Epithelial cell of alveolus of lung (primary cell): ENCODE data around the gene C4BPA. TPM values are rescaled to one million over a fixed set of nuclear protein-coding genes. Genes with fewer than 3 reads are reported as not detected.

Experiments used
- total RNA-seq: library from RNA; depleted of rRNA; stranded (reverse); fragments of >200 nt; gene quantifications from 2 replicates; pipeline ENCODE4 v1.2.1, GENCODE V29; 2015

The C4BPA gene
- total RNA-seq = not detected in 2 replicates

DNA sequence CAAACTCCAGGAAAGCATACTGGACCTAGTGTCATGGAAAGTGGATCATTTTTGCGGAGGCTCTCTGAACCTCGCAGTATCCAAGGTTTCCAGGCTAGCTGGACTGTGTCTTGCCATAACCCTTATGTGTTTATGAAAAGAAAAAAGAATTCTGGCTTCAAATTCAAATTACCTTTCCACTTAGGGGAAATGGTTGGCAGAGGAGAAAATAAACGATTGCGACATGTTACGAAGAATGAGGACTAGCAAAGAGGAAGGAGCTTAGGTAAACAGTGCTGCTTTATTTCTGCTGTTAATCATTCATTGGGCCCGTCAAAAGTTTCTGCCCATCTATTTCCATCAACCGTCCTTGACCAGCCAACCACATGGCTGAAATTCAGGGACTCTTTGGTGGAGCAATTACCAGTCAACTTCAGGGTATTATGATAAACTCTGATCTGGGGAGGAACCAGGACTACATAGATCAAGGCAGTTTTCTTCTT, at the start of gene C4BPA:
Gene C4BPA, plus strand, starts transcription at position 342 of the 482 bp plus-strand sequence. CDS start 8,793 bp downstream, outside the sequence.

DNA sequence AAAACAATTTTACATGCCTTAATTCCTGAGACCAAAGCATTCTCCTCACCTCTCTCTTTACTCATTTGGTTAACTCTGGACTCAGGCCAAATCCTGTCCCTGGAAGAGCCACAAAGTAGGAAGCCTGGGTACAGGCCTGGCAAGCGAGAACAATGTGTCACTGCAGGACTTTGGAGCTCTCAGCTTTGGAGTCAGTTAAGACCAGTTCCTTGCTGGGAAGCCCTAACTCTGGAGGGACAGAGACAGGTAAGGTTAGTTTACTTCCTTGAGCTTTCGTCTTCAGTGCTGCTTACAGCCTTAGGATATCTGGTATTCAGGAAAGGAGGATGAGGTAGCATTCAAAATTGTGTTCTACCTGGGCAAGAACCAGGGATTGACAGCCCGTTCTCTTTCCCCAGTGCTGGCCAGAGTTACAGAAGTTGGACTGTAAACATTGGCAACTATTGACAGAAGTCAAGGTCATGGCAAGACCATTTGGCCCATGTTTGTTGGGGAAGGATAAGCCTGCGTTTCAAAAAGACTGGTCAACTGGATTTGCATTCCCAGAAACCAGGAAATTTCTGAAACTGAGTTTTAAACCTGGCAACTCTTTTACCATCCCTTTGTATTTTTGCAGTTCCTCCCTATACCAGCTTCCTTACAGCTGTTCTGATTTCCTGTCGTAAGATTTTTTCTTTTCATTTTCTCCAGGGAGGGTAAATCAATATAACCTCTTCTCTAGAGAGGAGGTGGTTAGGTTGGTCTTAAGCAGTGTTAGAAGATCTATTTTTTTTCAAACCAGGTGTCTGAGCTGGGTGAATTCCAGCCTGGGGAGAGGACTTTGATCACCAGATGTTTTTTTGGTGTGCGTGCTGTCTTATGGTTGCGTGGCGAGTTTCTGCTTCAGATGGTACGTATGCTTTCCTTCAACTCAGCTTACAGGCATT, 15.1 kb upstream of the C4BPA start, which contains the start of gene C4BPB:
Gene C4BPB, plus strand, starts transcription at position 160 of the 926 bp plus-strand sequence. Its CDS starts 672 bp downstream, at position 832.

Other genes starting within 250 kb of the C4BPA start
- gene IL20, start 238.6 kb upstream of the C4BPA start, total RNA-seq = not detected in 2 replicates
- gene IL24, start 206.8 kb upstream of the C4BPA start, total RNA-seq = 0.13 and 0.80 TPM in 2 replicates
- gene FCMR, start 182.3 kb upstream of the C4BPA start, total RNA-seq = 0.39 and 0.64 TPM in 2 replicates
- not detected in 2 replicates for gene PIGR, start 157.8 kb upstream of the C4BPA start, total RNA-seq
- not detected in 2 replicates for gene FCAMR, start 133.8 kb upstream of the C4BPA start, total RNA-seq
- gene C1orf116, start 71.5 kb upstream of the C4BPA start, total RNA-seq = 0.40 and 2.3 TPM in 2 replicates
- 4.2 and 4.4 TPM in 2 replicates for gene YOD1, start 53.0 kb upstream of the C4BPA start, total RNA-seq
- gene PFKFB2, start 51.0 kb upstream of the C4BPA start, total RNA-seq = 1.3 and 1.4 TPM in 2 replicates
- gene C4BPB, start 15.4 kb upstream of the C4BPA start, total RNA-seq = not detected in 2 replicates
- 29.6 and 36.3 TPM in 2 replicates for gene CD55, start 217.4 kb downstream of the C4BPA start, total RNA-seq